GM12872 (cell line): ENCODE results near the gene NMNAT1.

ENCODE experiments used
- CTCF ChIP-seq: IDR thresholded peaks from 3 replicates; pipeline ENCODE4 v1.5.1; 2011; ENCODE audit warnings: low read depth, mild to moderate bottlenecking, low read length, moderate library complexity; ENCODE audit not compliant: insufficient read depth

Gene NMNAT1

GRCh38 chr1:9927259-9927658 is 16.0 kb upstream of the NMNAT1 start:
- no peak for TF ChIP-seq CTCF

- no peak for TF ChIP-seq CTCF
Observed at GRCh38 chr1:9929431-9930385, 13.6 kb upstream of the NMNAT1 start.

GRCh38 chr1:9942399-9942938 is 806 bp upstream of the NMNAT1 start:
- TF ChIP-seq CTCF = peak; percentile 53

- no peak for TF ChIP-seq CTCF
Observed at GRCh38 chr1:9946315-9946714, 3.0 kb downstream of the NMNAT1 start.

- no peak for TF ChIP-seq CTCF
Observed at GRCh38 chr1:9957726-9958125, 14.5 kb downstream of the NMNAT1 start.

- TF ChIP-seq CTCF = no peak
Observed at GRCh38 chr1:9960011-9960410, 16.7 kb downstream of the NMNAT1 start.

GRCh38 chr1:9960706-9961562 is 17.7 kb downstream of the NMNAT1 start:
- TF ChIP-seq CTCF = no peak
